ENCODE results near the gene SMTNL2.
"Not testable (repeated sequence)": the region's sequence is repeated elsewhere in the genome, so short reads cannot be mapped to it uniquely, and the experiment has no call there.

Gene SMTNL2

DNA sequence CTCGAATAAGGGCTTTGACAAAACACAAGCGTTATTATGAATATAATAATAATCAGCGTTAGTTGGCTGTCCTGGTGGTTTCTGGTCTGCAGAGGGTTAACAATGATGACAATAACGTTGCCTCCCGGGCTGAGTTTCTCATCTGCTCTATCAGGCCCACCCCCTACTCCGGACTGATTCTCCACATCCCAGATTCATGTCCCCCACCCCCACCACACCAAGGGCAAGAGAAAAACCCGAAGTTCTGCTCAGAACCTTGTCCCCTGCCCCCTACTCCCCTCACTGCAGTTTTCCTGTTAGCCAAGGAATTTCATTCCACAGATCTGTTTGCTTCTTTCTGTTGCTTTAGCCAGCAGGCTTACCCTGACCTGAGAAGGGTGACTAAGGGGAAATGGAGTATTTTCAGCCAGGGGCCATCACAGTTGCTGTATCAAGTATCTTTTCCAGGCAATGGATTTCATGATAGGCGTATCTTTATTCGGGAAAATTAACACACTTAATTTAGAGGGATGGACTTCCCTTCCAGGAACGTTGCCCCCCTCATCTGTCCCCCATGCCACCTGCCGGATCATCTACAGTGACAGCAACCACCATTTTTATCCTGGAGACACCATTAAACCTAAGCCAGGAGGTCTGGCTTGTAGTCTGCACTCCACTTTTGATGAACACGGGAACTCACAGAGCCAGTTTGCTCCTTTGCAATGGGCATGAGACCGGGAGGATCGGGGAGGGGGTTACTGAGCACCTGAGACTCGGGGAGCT is 33.4 kb downstream of the SMTNL2 start:
- no peak overlapping the region for H3K4me3 ChIP-seq (ENCODE audit: low read depth, low read length)
- TF ChIP-seq CTCF (IDR thresholded peaks at IDR 0.05; ENCODE audit: low read depth, low read length), result no peak
- no peak for DNase-seq
- H3K9me3 ChIP-seq (ENCODE audit: severe bottlenecking), result no peaks in the 10 kb centered on the region
- no peaks in the 10 kb centered on the region for H3K36me3 ChIP-seq
- H3K27me3 ChIP-seq (ENCODE audit: insufficient read depth, low read depth, severe bottlenecking), result no peaks in the 10 kb centered on the region
- H3K27ac ChIP-seq, result no peak overlapping the region

GRCh38 chr17:4620531-4621101 is 36.3 kb downstream of the SMTNL2 start:
- DNase-seq, result no peak
- H3K27me3 ChIP-seq (ENCODE audit: insufficient read depth, low read depth, severe bottlenecking), result no peaks in the 10 kb centered on the region
- H3K27ac ChIP-seq, result no peak overlapping the region
- H3K36me3 ChIP-seq, result no peaks in the 10 kb centered on the region
- no peaks in the 10 kb centered on the region for H3K9me3 ChIP-seq (ENCODE audit: severe bottlenecking)
- H3K4me3 ChIP-seq (ENCODE audit: low read depth, low read length), result no peak overlapping the region
- no peak for TF ChIP-seq CTCF (IDR thresholded peaks at IDR 0.05; ENCODE audit: low read depth, low read length)

GRCh38 chr17:4622375-4622774 is 38.0 kb downstream of the SMTNL2 start:
- no peak for DNase-seq
- H3K36me3 ChIP-seq, result no peaks in the 10 kb centered on the region
- H3K27ac ChIP-seq, result no peak overlapping the region
- no peaks in the 10 kb centered on the region for H3K27me3 ChIP-seq (ENCODE audit: insufficient read depth, low read depth, severe bottlenecking)
- H3K4me3 ChIP-seq (ENCODE audit: low read depth, low read length), result no peak overlapping the region
- no peaks in the 10 kb centered on the region for H3K9me3 ChIP-seq (ENCODE audit: severe bottlenecking)
- TF ChIP-seq CTCF (IDR thresholded peaks at IDR 0.05; ENCODE audit: low read depth, low read length), result no peak

- Histone ChIP-seq H3K27me3 (ENCODE audit: insufficient read depth, low read depth, severe bottlenecking) (no peaks in the 10 kb centered on the region), H3K4me3 (ENCODE audit: low read depth, low read length) (no peak overlapping the region), H3K36me3 (no peaks in the 10 kb centered on the region), H3K27ac (no peak overlapping the region), H3K9me3 (ENCODE audit: severe bottlenecking) (no peaks in the 10 kb centered on the region)
- DNase-seq, result no peak
- TF ChIP-seq CTCF (IDR thresholded peaks at IDR 0.05; ENCODE audit: low read depth, low read length), result no peak
Measured at GRCh38 chr17:4623249-4623648, 38.9 kb downstream of the SMTNL2 start.

GRCh38 chr17:4624451-4624911 is 40.2 kb downstream of the SMTNL2 start:
- H3K27me3 ChIP-seq (ENCODE audit: insufficient read depth, low read depth, severe bottlenecking); H3K9me3 ChIP-seq (ENCODE audit: severe bottlenecking); H3K27ac ChIP-seq; DNase-seq; H3K36me3 ChIP-seq; H3K4me3 ChIP-seq (ENCODE audit: low read depth, low read length): not testable (repeated sequence)

DNA sequence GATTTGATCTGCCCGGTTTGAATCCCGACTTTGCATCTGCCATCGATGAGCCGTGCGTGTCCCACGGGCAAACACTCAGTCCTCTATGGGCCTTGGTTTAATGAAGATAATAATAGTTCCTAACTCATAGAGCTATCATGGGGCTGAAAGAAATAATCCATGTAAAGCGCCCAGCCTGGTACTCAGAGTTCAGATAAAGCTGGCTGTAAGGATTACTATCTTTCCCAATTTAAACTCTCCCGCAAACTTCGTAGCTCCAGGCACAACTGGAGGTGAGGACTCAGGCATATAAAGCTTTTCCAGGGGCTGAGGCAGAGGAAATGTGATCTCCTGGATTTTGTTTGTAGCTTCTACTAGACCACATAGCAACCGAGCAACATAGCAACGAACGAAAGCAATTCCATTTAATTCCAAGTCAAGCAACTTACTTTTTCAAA is 40.9 kb downstream of the SMTNL2 start:
- no peak for TF ChIP-seq CTCF (IDR thresholded peaks at IDR 0.05; ENCODE audit: low read depth, low read length)
- DNase-seq, result no peak
- H3K36me3 ChIP-seq, result no peaks in the 10 kb centered on the region

More for the DNA sequence above, 40.9 kb downstream of the SMTNL2 start:
- Histone ChIP-seq H3K27me3 (ENCODE audit: insufficient read depth, low read depth, severe bottlenecking) (no peaks in the 10 kb centered on the region), H3K27ac (no peak overlapping the region), H3K9me3 (ENCODE audit: severe bottlenecking) (no peaks in the 10 kb centered on the region), H3K4me3 (ENCODE audit: low read depth, low read length) (no peak overlapping the region)

All from WERI-Rb-1 (cell line).